WTC11 (cell line): Measurements from ENCODE around the gene SHROOM2. TPM values are rescaled to one million over a fixed set of nuclear protein-coding genes. Genes with fewer than 3 reads are reported as not detected.
A peak's percentile ranks its signal among the peaks of the same experiment; 100 is the strongest.

ENCODE experiments used
- ATAC-seq: fragments of 200-7000 bp; cut with Tn5 transposase; 2 replicates; pipeline ENCODE4 v1.10.0; 2021; ENCODE audit warnings: mild to moderate bottlenecking, moderate library complexity
- CTCF ChIA-PET: fragments of 300-600 bp; sonication (Branson Sonifier 250); formaldehyde crosslinking; loops from one replicate; lab custom pipeline; 2021; ENCODE audit warnings: antibody characterized with exemption; lab: Charles Lee
- POLR2A ChIA-PET: fragments of 350-600 bp; sonication (Branson Sonifier 250); formaldehyde crosslinking; loops from one replicate; lab custom pipeline; 2021; ENCODE audit warnings: antibody characterized with exemption; lab: Charles Lee
- DNase-seq: peaks from one replicate; pipeline ENCODE4 v3.0.0; 2021; ENCODE audit warnings: low spot score
- H3K27ac Mint-ChIP-seq: 2 replicates; pipeline ENCODE4 v1.8.0; 2021; ENCODE audit warnings: mixed read lengths
- H3K27me3 Mint-ChIP-seq: 2 replicates; pipeline ENCODE4 v1.8.0; 2021; ENCODE audit warnings: low read depth, mild to moderate bottlenecking, moderate library complexity, mixed read lengths
- H3K36me3 Mint-ChIP-seq: 2 replicates; pipeline ENCODE4 v1.8.0; 2021; ENCODE audit warnings: mixed read lengths
- H3K4me1 Mint-ChIP-seq: 2 replicates; pipeline ENCODE4 v1.8.0; 2022; ENCODE audit warnings: mixed read lengths
- H3K4me3 Mint-ChIP-seq: 2 replicates; pipeline ENCODE4 v1.8.0; 2021; ENCODE audit warnings: mild to moderate bottlenecking, moderate library complexity, mixed read lengths
- H3K9me3 Mint-ChIP-seq: 2 replicates; pipeline ENCODE4 v1.8.0; 2021; ENCODE audit warnings: mixed read lengths
- CBFB ChIP-seq: sonication (generic); formaldehyde crosslinking; IDR thresholded peaks from 2 replicates; pipeline ENCODE4 v1.8.1; 2022; ENCODE audit warnings: mild to moderate bottlenecking, low read depth, missing genetic modification reagents
- ELF4 ChIP-seq: sonication (generic); formaldehyde crosslinking; IDR thresholded peaks from 2 replicates; pipeline ENCODE4 v1.8.1; 2022; ENCODE audit warnings: low read depth, mild to moderate bottlenecking, moderate library complexity, missing genetic modification reagents
- FOXP1 ChIP-seq: sonication (generic); formaldehyde crosslinking; IDR thresholded peaks from 2 replicates; pipeline ENCODE4 v1.8.0; 2022; ENCODE audit warnings: missing genetic modification reagents, mild to moderate bottlenecking, moderate library complexity, borderline replicate concordance
- HMGA2 ChIP-seq: fragments of 250-450 bp; sonication (Bioruptor Pico); IDR thresholded peaks from 2 replicates; pipeline ENCODE4 v1.4.0; 2021; ENCODE audit warnings: mild to moderate bottlenecking, moderate library complexity
- MXD4 ChIP-seq: fragments of 250-450 bp; sonication (Bioruptor Pico); IDR thresholded peaks from 2 replicates; pipeline ENCODE4 v1.8.0; 2021; ENCODE audit warnings: mild to moderate bottlenecking, moderate library complexity, borderline replicate concordance
- NR1H2 ChIP-seq: sonication (generic); formaldehyde crosslinking; IDR thresholded peaks from 2 replicates; pipeline ENCODE4 v1.9.0; 2021; ENCODE audit warnings: mild to moderate bottlenecking, moderate library complexity, missing genetic modification reagents
- SMAD4 ChIP-seq: sonication (generic); formaldehyde crosslinking; IDR thresholded peaks from 2 replicates; pipeline ENCODE4 v1.8.0; 2022; ENCODE audit warnings: mild to moderate bottlenecking, missing genetic modification reagents
- ZNF232 ChIP-seq: sonication (generic); formaldehyde crosslinking; IDR thresholded peaks from 2 replicates; pipeline ENCODE4 v1.8.0; 2022; ENCODE audit warnings: mild to moderate bottlenecking, missing genetic modification reagents
- ZNF423 ChIP-seq: fragments of 250-450 bp; sonication (Bioruptor Pico); IDR thresholded peaks from 2 replicates; pipeline ENCODE4 v2.1.2; 2022; ENCODE audit warnings: mild to moderate bottlenecking, moderate library complexity
- ZNF671 ChIP-seq: fragments of 250-450 bp; sonication (Bioruptor Pico); IDR thresholded peaks from 2 replicates; pipeline ENCODE4 v1.8.0; 2021; ENCODE audit warnings: mild to moderate bottlenecking
- total RNA-seq: library from RNA; stranded (reverse); gene quantifications from 3 replicates; pipeline ENCODE4 v1.2.3, GENCODE V29; 2021
- TF ChIP-seq, protein P1 (sequence below): sonication (generic); formaldehyde crosslinking; IDR thresholded peaks from 2 replicates; pipeline ENCODE4 v1.8.1; 2022; ENCODE audit warnings: missing genetic modification reagents, borderline replicate concordance
- TF ChIP-seq, protein P2 (sequence below): fragments of 250-450 bp; sonication (Bioruptor Pico); conservative IDR thresholded peaks from 2 replicates; pipeline ENCODE4 v1.9.0; 2021; ENCODE audit warnings: mild to moderate bottlenecking
- TF ChIP-seq, protein P3 (sequence below): fragments of 250-450 bp; sonication (Bioruptor Pico); IDR thresholded peaks from 2 replicates; pipeline ENCODE4 v1.8.0; 2021; ENCODE audit warnings: mild to moderate bottlenecking
- TF ChIP-seq, protein P4 (sequence below): fragments of 250-450 bp; sonication (Bioruptor Pico); IDR thresholded peaks from 2 replicates; pipeline ENCODE4 v1.9.0; 2021; ENCODE audit warnings: moderate library complexity, mild to moderate bottlenecking, inconsistent platforms, borderline replicate concordance
- TF ChIP-seq, protein P5 (sequence below): sonication (generic); formaldehyde crosslinking; IDR thresholded peaks from 2 replicates; pipeline ENCODE4 v1.8.0; 2022; ENCODE audit warnings: missing genetic modification reagents
- TF ChIP-seq, protein P6 (sequence below): sonication (generic); formaldehyde crosslinking; IDR thresholded peaks from 2 replicates; pipeline ENCODE4 v1.8.0; 2023; ENCODE audit warnings: missing genetic modification reagents, mild to moderate bottlenecking, borderline replicate concordance
- TF ChIP-seq, protein P7 (sequence below): sonication (generic); formaldehyde crosslinking; IDR thresholded peaks from 2 replicates; pipeline ENCODE4 v1.8.1; 2022; ENCODE audit warnings: low read depth, missing genetic modification reagents, borderline replicate concordance

SHROOM2 gene
- total RNA-seq, 1 experiment from 2014 or later = 14.8 TPM

DNA sequence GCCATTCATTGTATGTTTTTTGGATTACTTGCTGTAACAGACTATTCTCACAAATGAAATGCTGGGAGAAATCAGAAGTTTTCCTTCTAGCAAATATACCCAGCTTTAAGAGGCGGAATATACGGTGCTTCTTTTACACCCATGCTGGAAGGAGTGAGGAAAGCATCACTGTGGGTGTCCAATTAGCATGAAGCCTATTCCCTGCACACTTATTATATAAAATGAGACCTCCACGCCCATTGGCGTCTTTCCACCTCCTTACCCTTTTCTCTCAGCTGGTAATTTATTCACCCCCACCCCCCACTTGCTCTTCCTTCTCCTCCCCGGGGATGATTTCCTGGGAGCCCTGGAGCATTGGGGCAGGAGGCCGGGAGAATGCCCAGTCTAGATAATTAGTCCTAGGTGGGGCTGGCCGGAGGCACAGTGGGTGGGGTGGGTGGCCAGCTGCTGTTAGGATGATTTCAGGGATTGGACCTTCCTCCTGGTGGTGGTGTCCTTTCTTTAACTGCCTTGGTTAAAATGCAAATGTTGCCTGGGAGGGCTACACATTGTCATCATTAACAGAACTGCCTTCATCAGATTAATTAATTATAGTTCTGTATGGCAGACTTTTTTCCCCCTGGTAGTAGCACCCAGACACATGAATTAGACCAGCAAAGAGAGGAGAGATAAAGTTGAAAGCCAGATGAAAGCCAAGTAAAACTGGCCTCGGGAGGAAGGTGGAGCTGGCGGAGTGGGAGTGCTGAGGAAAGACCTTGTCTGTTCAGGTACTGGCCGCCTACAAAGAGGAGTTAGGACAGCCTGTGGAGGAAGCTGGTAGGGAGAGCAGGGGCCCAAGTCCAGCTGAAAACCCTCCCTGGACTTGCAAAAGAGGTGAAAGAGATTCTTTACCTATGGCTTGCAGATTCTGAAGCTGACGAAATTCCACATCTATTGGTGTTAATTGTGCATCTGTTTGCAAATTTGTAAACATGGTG lies 11.4 kb downstream of the SHROOM2 start:
- Mint-ChIP-seq H3K27me3 (no peaks in the 10 kb centered on the region), H3K36me3 (peaks cover 18% of the 10 kb centered on the region), H3K4me3 (peak overlapping the region; percentile 43), H3K9me3 (peaks cover 14% of the 10 kb centered on the region), H3K4me1 (peaks cover 24% of the 10 kb centered on the region), H3K27ac (peak overlapping the region; percentile 93)
- ChIA-PET CTCF (interaction anchor here (0.8 kb wide), 1 partner anchor 322 kb away, joined by 3 read pairs; no protein-coding TSS in a partner anchor), POLR2A (interaction anchor here (0.6 kb wide), 1 partner anchor 22 kb away, joined by 3 read pairs; no protein-coding TSS in a partner anchor)
- TF ChIP-seq, protein P1, sequence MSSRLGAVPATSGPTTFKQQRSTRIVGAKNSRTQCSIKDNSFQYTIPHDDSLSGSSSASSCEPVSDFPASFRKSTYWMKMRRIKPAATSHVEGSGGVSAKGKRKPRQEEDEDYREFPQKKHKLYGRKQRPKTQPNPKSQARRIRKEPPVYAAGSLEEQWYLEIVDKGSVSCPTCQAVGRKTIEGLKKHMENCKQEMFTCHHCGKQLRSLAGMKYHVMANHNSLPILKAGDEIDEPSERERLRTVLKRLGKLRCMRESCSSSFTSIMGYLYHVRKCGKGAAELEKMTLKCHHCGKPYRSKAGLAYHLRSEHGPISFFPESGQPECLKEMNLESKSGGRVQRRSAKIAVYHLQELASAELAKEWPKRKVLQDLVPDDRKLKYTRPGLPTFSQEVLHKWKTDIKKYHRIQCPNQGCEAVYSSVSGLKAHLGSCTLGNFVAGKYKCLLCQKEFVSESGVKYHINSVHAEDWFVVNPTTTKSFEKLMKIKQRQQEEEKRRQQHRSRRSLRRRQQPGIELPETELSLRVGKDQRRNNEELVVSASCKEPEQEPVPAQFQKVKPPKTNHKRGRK (CRISPR knock-in tag) = no peak
- no peak for TF ChIP-seq ZNF423 (CRISPR knock-in tag)
- TF ChIP-seq, protein P2, sequence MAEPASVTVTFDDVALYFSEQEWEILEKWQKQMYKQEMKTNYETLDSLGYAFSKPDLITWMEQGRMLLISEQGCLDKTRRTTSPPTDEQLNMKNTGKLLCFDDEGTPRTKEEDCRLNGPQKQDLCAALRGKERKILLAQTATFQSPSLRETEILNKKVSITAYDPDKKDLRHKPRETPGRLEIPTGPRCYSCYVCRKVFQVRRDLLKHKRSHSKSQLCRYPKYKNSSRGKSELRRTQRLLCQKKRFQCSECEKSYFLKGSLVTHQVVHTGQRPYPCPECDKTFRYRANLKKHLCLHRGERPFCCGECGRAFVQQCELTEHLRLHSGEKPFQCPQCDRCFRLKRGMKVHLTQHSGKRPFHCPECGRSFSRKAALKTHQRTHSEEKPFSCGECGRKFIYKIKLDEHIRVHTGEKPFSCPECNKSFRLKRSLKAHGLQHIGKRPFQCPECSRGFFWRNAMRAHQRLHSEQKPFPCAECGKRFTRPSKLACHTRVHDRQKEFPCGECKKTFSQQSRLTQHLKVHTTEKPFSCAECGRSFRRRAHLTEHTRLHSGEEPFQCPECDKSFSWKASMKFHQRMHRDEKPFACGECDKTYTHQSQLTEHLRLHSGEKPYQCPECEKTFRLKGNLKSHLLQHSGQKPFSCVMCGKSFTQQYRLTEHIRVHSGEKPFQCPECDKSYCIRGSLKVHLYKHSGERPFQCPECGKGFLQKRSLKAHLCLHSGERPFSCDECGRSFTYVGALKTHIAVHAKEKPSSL (CRISPR knock-in tag) = no peak
- TF ChIP-seq, protein P3, sequence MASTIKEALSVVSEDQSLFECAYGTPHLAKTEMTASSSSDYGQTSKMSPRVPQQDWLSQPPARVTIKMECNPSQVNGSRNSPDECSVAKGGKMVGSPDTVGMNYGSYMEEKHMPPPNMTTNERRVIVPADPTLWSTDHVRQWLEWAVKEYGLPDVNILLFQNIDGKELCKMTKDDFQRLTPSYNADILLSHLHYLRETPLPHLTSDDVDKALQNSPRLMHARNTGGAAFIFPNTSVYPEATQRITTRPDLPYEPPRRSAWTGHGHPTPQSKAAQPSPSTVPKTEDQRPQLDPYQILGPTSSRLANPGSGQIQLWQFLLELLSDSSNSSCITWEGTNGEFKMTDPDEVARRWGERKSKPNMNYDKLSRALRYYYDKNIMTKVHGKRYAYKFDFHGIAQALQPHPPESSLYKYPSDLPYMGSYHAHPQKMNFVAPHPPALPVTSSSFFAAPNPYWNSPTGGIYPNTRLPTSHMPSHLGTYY = no peak
- TF ChIP-seq, protein P4, sequence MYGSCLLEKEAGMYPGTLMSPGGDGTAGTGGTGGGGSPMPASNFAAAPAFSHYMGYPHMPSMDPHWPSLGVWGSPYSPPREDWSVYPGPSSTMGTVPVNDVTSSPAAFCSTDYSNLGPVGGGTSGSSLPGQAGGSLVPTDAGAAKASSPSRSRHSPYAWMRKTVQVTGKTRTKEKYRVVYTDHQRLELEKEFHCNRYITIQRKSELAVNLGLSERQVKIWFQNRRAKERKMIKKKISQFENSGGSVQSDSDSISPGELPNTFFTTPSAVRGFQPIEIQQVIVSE (CRISPR knock-in tag) = no peak
- no peak for TF ChIP-seq FOXP1
- TF ChIP-seq SMAD4 (CRISPR knock-in tag) = no peak
- TF ChIP-seq ELF4 (CRISPR knock-in tag) = no peak
- TF ChIP-seq CBFB (CRISPR knock-in tag) = no peak
- no peak for TF ChIP-seq NR1H2
- TF ChIP-seq, protein P5, sequence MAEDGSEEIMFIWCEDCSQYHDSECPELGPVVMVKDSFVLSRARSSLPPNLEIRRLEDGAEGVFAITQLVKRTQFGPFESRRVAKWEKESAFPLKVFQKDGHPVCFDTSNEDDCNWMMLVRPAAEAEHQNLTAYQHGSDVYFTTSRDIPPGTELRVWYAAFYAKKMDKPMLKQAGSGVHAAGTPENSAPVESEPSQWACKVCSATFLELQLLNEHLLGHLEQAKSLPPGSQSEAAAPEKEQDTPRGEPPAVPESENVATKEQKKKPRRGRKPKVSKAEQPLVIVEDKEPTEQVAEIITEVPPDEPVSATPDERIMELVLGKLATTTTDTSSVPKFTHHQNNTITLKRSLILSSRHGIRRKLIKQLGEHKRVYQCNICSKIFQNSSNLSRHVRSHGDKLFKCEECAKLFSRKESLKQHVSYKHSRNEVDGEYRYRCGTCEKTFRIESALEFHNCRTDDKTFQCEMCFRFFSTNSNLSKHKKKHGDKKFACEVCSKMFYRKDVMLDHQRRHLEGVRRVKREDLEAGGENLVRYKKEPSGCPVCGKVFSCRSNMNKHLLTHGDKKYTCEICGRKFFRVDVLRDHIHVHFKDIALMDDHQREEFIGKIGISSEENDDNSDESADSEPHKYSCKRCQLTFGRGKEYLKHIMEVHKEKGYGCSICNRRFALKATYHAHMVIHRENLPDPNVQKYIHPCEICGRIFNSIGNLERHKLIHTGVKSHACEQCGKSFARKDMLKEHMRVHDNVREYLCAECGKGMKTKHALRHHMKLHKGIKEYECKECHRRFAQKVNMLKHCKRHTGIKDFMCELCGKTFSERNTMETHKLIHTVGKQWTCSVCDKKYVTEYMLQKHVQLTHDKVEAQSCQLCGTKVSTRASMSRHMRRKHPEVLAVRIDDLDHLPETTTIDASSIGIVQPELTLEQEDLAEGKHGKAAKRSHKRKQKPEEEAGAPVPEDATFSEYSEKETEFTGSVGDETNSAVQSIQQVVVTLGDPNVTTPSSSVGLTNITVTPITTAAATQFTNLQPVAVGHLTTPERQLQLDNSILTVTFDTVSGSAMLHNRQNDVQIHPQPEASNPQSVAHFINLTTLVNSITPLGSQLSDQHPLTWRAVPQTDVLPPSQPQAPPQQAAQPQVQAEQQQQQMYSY = no peak
- DNase-seq = peak; percentile 12
- ATAC-seq = peak; percentile 78

DNA sequence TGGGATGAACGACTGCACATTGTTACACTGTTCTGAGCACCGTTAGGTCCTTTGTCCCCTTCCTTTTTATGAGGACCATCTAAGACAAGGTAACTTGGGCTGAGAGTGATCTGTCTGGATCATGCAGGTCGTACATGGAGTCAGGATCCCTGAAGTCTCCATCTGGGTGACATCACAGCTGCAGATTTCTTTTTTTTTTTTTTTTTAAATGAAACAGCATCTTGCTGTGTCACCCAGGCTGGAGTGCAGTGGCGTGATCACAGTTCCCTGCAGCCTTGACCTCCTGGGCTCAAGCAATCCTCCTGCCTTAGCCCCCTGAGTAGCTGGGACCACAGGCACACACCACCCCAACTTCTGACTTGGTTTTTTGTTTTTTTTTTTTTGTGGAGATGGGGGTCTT lies 16.5 kb downstream of the SHROOM2 start:
- ChIA-PET CTCF (interaction anchor here (0.6 kb wide), 1 partner anchor 80 kb away, joined by 3 read pairs; no protein-coding TSS in a partner anchor), POLR2A (interaction anchor here (0.7 kb wide), 1 partner anchor 78 kb away, joined by 3 read pairs; no protein-coding TSS in a partner anchor)
- Mint-ChIP-seq H3K36me3 (peaks cover 10% of the 10 kb centered on the region), H3K9me3 (peaks cover 7% of the 10 kb centered on the region), H3K4me3 (no peak overlapping the region), H3K27ac (no peak overlapping the region), H3K4me1 (peaks cover 17% of the 10 kb centered on the region), H3K27me3 (no peaks in the 10 kb centered on the region)
- no peak for DNase-seq
- no peak for ATAC-seq
- TF ChIP-seq MXD4 (no peak), ZNF671 (no peak), HMGA2 (CRISPR knock-in tag) (no peak), ZNF232 (no peak)
- TF ChIP-seq, protein P6, sequence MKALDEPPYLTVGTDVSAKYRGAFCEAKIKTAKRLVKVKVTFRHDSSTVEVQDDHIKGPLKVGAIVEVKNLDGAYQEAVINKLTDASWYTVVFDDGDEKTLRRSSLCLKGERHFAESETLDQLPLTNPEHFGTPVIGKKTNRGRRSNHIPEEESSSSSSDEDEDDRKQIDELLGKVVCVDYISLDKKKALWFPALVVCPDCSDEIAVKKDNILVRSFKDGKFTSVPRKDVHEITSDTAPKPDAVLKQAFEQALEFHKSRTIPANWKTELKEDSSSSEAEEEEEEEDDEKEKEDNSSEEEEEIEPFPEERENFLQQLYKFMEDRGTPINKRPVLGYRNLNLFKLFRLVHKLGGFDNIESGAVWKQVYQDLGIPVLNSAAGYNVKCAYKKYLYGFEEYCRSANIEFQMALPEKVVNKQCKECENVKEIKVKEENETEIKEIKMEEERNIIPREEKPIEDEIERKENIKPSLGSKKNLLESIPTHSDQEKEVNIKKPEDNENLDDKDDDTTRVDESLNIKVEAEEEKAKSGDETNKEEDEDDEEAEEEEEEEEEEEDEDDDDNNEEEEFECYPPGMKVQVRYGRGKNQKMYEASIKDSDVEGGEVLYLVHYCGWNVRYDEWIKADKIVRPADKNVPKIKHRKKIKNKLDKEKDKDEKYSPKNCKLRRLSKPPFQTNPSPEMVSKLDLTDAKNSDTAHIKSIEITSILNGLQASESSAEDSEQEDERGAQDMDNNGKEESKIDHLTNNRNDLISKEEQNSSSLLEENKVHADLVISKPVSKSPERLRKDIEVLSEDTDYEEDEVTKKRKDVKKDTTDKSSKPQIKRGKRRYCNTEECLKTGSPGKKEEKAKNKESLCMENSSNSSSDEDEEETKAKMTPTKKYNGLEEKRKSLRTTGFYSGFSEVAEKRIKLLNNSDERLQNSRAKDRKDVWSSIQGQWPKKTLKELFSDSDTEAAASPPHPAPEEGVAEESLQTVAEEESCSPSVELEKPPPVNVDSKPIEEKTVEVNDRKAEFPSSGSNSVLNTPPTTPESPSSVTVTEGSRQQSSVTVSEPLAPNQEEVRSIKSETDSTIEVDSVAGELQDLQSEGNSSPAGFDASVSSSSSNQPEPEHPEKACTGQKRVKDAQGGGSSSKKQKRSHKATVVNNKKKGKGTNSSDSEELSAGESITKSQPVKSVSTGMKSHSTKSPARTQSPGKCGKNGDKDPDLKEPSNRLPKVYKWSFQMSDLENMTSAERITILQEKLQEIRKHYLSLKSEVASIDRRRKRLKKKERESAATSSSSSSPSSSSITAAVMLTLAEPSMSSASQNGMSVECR (CRISPR knock-in tag) = no peak
- TF ChIP-seq, protein P7, sequence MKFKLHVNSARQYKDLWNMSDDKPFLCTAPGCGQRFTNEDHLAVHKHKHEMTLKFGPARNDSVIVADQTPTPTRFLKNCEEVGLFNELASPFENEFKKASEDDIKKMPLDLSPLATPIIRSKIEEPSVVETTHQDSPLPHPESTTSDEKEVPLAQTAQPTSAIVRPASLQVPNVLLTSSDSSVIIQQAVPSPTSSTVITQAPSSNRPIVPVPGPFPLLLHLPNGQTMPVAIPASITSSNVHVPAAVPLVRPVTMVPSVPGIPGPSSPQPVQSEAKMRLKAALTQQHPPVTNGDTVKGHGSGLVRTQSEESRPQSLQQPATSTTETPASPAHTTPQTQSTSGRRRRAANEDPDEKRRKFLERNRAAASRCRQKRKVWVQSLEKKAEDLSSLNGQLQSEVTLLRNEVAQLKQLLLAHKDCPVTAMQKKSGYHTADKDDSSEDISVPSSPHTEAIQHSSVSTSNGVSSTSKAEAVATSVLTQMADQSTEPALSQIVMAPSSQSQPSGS = no peak
